ENCODE results near the gene CENPM. TPM values are rescaled to one million over a fixed set of nuclear protein-coding genes. Genes with fewer than 3 reads are reported as not detected.
A peak's percentile ranks its signal among the peaks of the same experiment; 100 is the strongest.

CENPM gene
- total RNA-seq, 1 donor from 2014 or later: 16.4 TPM

- H3K27me3 Mint-ChIP-seq: peaks cover 35% of the 10 kb centered on the region
- TF ChIP-seq, protein P1, sequence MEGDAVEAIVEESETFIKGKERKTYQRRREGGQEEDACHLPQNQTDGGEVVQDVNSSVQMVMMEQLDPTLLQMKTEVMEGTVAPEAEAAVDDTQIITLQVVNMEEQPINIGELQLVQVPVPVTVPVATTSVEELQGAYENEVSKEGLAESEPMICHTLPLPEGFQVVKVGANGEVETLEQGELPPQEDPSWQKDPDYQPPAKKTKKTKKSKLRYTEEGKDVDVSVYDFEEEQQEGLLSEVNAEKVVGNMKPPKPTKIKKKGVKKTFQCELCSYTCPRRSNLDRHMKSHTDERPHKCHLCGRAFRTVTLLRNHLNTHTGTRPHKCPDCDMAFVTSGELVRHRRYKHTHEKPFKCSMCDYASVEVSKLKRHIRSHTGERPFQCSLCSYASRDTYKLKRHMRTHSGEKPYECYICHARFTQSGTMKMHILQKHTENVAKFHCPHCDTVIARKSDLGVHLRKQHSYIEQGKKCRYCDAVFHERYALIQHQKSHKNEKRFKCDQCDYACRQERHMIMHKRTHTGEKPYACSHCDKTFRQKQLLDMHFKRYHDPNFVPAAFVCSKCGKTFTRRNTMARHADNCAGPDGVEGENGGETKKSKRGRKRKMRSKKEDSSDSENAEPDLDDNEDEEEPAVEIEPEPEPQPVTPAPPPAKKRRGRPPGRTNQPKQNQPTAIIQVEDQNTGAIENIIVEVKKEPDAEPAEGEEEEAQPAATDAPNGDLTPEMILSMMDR (IDR thresholded peaks at IDR 0.05; ENCODE audit: unreplicated experiment): no peak
- H3K4me1 Mint-ChIP-seq (ENCODE audit: low read depth): no peaks in the 10 kb centered on the region
- no peak overlapping the region for H3K27ac Mint-ChIP-seq
- no peaks in the 10 kb centered on the region for H3K36me3 Mint-ChIP-seq (ENCODE audit: insufficient read depth)
- no peak overlapping the region for H3K4me3 Mint-ChIP-seq (ENCODE audit: low read depth)
- no peaks in the 10 kb centered on the region for H3K9me3 Mint-ChIP-seq (ENCODE audit: low read depth)
- DNase-seq (ENCODE audit: low spot score, unreplicated experiment): no peak
Measured at GRCh38 chr22:41970601-41971000, 23.6 kb upstream of the CENPM start.

GRCh38 chr22:41969110-41969646 lies 22.2 kb upstream of the CENPM start, which contains the start of gene SEPTIN3:
SEPTIN3 (plus strand) TSS chr22:41969443; CDS start chr22:41971493, 2,050 bp downstream.
- DNase-seq (ENCODE audit: low spot score, unreplicated experiment): no peak
- Mint-ChIP-seq H3K27me3 (peaks cover 23% of the 10 kb centered on the region), H3K4me1 (ENCODE audit: low read depth) (no peaks in the 10 kb centered on the region), H3K4me3 (ENCODE audit: low read depth) (no peak within 1 kb of the TSS), H3K9me3 (ENCODE audit: low read depth) (no peaks in the 10 kb centered on the region), H3K36me3 (ENCODE audit: insufficient read depth) (no peaks in the 10 kb centered on the region), H3K27ac (peak within 1 kb of the TSS; percentile 37)
- TF ChIP-seq, protein P1 (IDR thresholded peaks at IDR 0.05; ENCODE audit: unreplicated experiment): no peak

- no peak overlapping the region for H3K27ac Mint-ChIP-seq
Measured at GRCh38 chr22:41968601-41969000, 21.6 kb upstream of the CENPM start.

GRCh38 chr22:41966607-41967240 lies 19.8 kb upstream of the CENPM start:
- no peak for DNase-seq (ENCODE audit: low spot score, unreplicated experiment)
- no peaks in the 10 kb centered on the region for H3K36me3 Mint-ChIP-seq (ENCODE audit: insufficient read depth)
- H3K27me3 Mint-ChIP-seq: peaks cover 21% of the 10 kb centered on the region
- no peak overlapping the region for H3K4me3 Mint-ChIP-seq (ENCODE audit: low read depth)
- TF ChIP-seq, protein P1 (IDR thresholded peaks at IDR 0.05; ENCODE audit: unreplicated experiment): no peak
- H3K9me3 Mint-ChIP-seq (ENCODE audit: low read depth): no peaks in the 10 kb centered on the region
- no peaks in the 10 kb centered on the region for H3K4me1 Mint-ChIP-seq (ENCODE audit: low read depth)
- no peak overlapping the region for H3K27ac Mint-ChIP-seq

More at GRCh38 chr22:41968601-41969000, 21.6 kb upstream of the CENPM start:
- Mint-ChIP-seq H3K4me3 (ENCODE audit: low read depth) (no peak overlapping the region), H3K9me3 (ENCODE audit: low read depth) (no peaks in the 10 kb centered on the region), H3K4me1 (ENCODE audit: low read depth) (no peaks in the 10 kb centered on the region), H3K27me3 (peaks cover 26% of the 10 kb centered on the region), H3K36me3 (ENCODE audit: insufficient read depth) (no peaks in the 10 kb centered on the region)
- no peak for DNase-seq (ENCODE audit: low spot score, unreplicated experiment)
- TF ChIP-seq, protein P1 (IDR thresholded peaks at IDR 0.05; ENCODE audit: unreplicated experiment): no peak

- H3K4me3 Mint-ChIP-seq (ENCODE audit: low read depth): no peak overlapping the region
- no peaks in the 10 kb centered on the region for H3K36me3 Mint-ChIP-seq (ENCODE audit: insufficient read depth)
- TF ChIP-seq, protein P1 (IDR thresholded peaks at IDR 0.05; ENCODE audit: unreplicated experiment): no peak
- H3K4me1 Mint-ChIP-seq (ENCODE audit: low read depth): no peaks in the 10 kb centered on the region
- H3K27me3 Mint-ChIP-seq: peaks cover 21% of the 10 kb centered on the region
- H3K9me3 Mint-ChIP-seq (ENCODE audit: low read depth): no peaks in the 10 kb centered on the region
- no peak overlapping the region for H3K27ac Mint-ChIP-seq
- DNase-seq (ENCODE audit: low spot score, unreplicated experiment): no peak
Measured at GRCh38 chr22:41966225-41966606, 19.3 kb upstream of the CENPM start.
